GM11168 (cell line): ENCODE data around the gene PSG6.
"Not testable (repeated sequence)": the region's sequence is repeated elsewhere in the genome, so short reads cannot be mapped to it uniquely, and the experiment has no call there.

Experiments
- in situ Hi-C: fragments of 300-500 bp; cut with MboI; formaldehyde crosslinking; loops from one replicate; pipeline ENCODE4 v1.12.0; 2022; ENCODE audit warnings: low sequenced_read_pairs; ENCODE audit not compliant: unreplicated experiment

Gene PSG6

GRCh38 chr19:42856866-42857543, 60.7 kb downstream of the PSG6 start:
- in situ Hi-C loops: not testable (repeated sequence)

- in situ Hi-C loops: not testable (repeated sequence)
These were observed 62.9 kb downstream of the PSG6 start for GRCh38 chr19:42854745-42855144.

GRCh38 chr19:42853231-42853630, 64.5 kb downstream of the PSG6 start:
- in situ Hi-C loops: not testable (repeated sequence)

GRCh38 chr19:42852821-42853220, 64.9 kb downstream of the PSG6 start:
- in situ Hi-C loops: not testable (repeated sequence)
